ENCODE results near the gene TRMT1L. TPM values are rescaled to one million over a fixed set of nuclear protein-coding genes. Genes with fewer than 3 reads are reported as not detected.

The TRMT1L gene
- total and polyA plus RNA-seq, 12 donors: 5.9 to 52.5 (median 23.7) TPM

- H3K4me1 ChIP-seq (replicated peaks in 1 of 2): no peaks in the 10 kb centered on the region
Observed at GRCh38 chr1:185144233-185144632, 12.5 kb downstream of the TRMT1L start.

DNA sequence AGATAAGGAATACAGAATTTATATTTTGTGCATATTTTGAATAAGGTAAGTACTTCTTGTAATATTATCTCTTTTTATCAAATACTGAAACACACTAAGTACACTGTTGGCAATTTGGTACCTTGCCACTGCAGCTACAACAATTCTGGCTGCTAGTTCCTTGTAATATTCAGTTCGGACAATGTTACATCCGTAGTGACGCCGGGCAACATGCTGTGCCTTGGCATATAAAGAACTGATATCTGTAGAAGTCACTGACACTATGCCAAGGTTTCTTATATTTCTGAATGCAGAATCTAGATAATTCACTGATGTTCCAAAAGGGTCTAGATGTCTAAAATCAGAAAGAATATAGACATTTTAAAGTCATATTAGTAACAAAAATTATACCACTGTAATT lies 17.5 kb downstream of the TRMT1L start:
- intact Hi-C loops (cut with DNase I): no loop called here
- no peak overlapping the region for H3K4me3 ChIP-seq
- no peak for DNase-seq
- no peaks in the 10 kb centered on the region for H3K4me1 ChIP-seq (replicated peaks in 1 of 2)
- 95 to 97% (median 96%) methylated on average over 4 of the region's 4 CpGs for WGBS, 4 donors
- no peaks in the 10 kb centered on the region for H3K27me3 ChIP-seq
- no peak for TF ChIP-seq POLR2A (IDR thresholded peaks at IDR 0.05)
- TF ChIP-seq, protein P1, sequence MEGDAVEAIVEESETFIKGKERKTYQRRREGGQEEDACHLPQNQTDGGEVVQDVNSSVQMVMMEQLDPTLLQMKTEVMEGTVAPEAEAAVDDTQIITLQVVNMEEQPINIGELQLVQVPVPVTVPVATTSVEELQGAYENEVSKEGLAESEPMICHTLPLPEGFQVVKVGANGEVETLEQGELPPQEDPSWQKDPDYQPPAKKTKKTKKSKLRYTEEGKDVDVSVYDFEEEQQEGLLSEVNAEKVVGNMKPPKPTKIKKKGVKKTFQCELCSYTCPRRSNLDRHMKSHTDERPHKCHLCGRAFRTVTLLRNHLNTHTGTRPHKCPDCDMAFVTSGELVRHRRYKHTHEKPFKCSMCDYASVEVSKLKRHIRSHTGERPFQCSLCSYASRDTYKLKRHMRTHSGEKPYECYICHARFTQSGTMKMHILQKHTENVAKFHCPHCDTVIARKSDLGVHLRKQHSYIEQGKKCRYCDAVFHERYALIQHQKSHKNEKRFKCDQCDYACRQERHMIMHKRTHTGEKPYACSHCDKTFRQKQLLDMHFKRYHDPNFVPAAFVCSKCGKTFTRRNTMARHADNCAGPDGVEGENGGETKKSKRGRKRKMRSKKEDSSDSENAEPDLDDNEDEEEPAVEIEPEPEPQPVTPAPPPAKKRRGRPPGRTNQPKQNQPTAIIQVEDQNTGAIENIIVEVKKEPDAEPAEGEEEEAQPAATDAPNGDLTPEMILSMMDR (IDR thresholded peaks at IDR 0.05): no peak
- peaks cover 0 to 47% of the 10 kb centered on the region in 2 donors for H3K36me3 ChIP-seq (replicated peaks in 1 of 2)
- no peaks in the 10 kb centered on the region for H3K9me3 ChIP-seq (replicated peaks in 1 of 3)
- no peak overlapping the region for H3K27ac ChIP-seq

More at GRCh38 chr1:185144233-185144632, 12.5 kb downstream of the TRMT1L start:
- peaks cover 0 to 57% of the 10 kb centered on the region in 2 donors for H3K36me3 ChIP-seq (replicated peaks in 1 of 2)
- no peak overlapping the region for H3K27ac ChIP-seq
- intact Hi-C loops (cut with DNase I): no loop called here
- no peak for DNase-seq
- peaks cover 0 to 6% (median 0%) of the 10 kb centered on the region in 3 donors for H3K9me3 ChIP-seq (replicated peaks in 1 of 3)
- H3K27me3 ChIP-seq: no peaks in the 10 kb centered on the region
- TF ChIP-seq, protein P1 (IDR thresholded peaks at IDR 0.05): no peak
- TF ChIP-seq POLR2A (IDR thresholded peaks at IDR 0.05): no peak
- no peak overlapping the region for H3K4me3 ChIP-seq

DNA sequence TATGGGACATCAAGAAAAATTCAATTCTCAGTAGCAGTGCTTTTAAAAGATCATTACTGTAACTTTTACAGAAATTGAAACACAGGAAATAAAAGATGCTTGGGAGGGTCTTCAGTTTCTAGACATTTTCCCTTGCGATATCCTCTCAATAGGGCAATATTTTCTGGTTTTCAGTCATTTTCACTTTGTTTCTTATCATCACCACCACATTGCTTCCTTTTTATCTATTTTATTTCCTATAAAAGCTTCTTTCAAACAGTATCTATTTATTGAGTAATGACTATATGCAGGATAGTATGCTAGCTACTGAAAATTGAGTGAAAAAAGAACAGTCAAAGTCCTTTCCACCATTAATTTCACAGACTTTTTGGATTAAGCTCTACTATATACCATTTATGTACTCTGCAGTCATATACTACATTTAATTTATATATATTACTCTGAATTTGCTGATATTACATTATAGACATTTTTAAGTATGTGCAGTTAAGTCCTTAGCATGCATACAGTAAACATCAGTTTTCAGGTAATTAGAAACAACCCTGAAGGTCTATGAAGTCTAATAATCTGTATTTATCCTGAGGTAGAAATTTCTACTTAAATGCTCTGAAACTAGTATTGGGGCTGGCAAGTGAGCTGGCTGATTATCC lies 18.7 kb downstream of the TRMT1L start:
- TF ChIP-seq, protein P1 (IDR thresholded peaks at IDR 0.05): no peak
- TF ChIP-seq POLR2A (IDR thresholded peaks at IDR 0.05): no peak
- H3K9me3 ChIP-seq (replicated peaks in 1 of 3): no peaks in the 10 kb centered on the region
- intact Hi-C loops (cut with DNase I): no loop called here
- no peaks in the 10 kb centered on the region for H3K4me1 ChIP-seq (replicated peaks in 1 of 2)
- no peaks in the 10 kb centered on the region for H3K27me3 ChIP-seq
- peaks cover 0 to 59% of the 10 kb centered on the region in 2 donors for H3K36me3 ChIP-seq (replicated peaks in 1 of 2)
- H3K4me3 ChIP-seq: no peak overlapping the region
- WGBS, 4 donors: 85 to 98% (median 91%) methylated on average over 1 of the region's 1 CpG
- no peak overlapping the region for H3K27ac ChIP-seq
- DNase-seq: no peak

DNA sequence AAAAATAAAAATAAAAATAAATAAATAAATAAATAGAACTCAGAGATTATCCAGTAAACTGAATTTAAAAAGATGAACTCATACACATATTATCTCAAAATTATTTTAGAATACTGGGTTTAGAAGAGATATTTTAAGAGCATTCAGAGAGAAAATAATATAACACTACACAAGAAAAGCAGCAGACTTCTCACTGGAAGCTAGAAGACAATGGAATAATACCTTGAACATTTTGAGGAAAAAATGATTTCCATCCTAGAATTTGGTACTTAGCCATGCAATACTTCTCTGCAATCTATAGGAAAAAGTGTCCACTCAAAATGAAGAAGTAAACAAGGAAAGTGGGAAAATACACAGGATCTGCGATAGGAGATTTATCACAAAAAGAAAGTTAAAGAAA lies 24.2 kb downstream of the TRMT1L start:
- Histone ChIP-seq H3K9me3 (replicated peaks in 1 of 3) (peaks cover 0 to 4% (median 0%) of the 10 kb centered on the region in 3 donors), H3K36me3 (replicated peaks in 1 of 2) (peaks cover 0 to 47% of the 10 kb centered on the region in 2 donors), H3K4me1 (replicated peaks in 1 of 2) (no peaks in the 10 kb centered on the region), H3K27ac (no peak overlapping the region), H3K27me3 (no peaks in the 10 kb centered on the region), H3K4me3 (no peak overlapping the region)
- 97 to 100% (median 99%) methylated on average over 1 of the region's 1 CpG for WGBS, 4 donors
- intact Hi-C loops (cut with DNase I): no loop called here
- DNase-seq: no peak
- TF ChIP-seq, protein P1 (IDR thresholded peaks at IDR 0.05): no peak
- no peak for TF ChIP-seq POLR2A (IDR thresholded peaks at IDR 0.05)
